ENCODE results near the gene GRK5. TPM values are rescaled to one million over a fixed set of nuclear protein-coding genes. Genes with fewer than 3 reads are reported as not detected.

GRK5 gene
- total and polyA plus RNA-seq, 5 donors from 2014 or later: 5.1 to 46.4 (median 14.5) TPM

- Histone ChIP-seq H3K27me3 (ENCODE audit: control insufficient read depth, insufficient read depth, low read length) (no peaks in the 10 kb centered on the region), H3K9me3 (ENCODE audit: control insufficient read depth in 2 of 2, low read length in 2 of 2) (no peaks in the 10 kb centered on the region), H3K36me3 (ENCODE audit: control insufficient read depth, insufficient read depth, low read length) (no peaks in the 10 kb centered on the region), H3K4me1 (ENCODE audit: control insufficient read depth, insufficient read depth, low read length, poor library complexity, severe bottlenecking) (peaks cover 21% of the 10 kb centered on the region), H3K27ac (ENCODE audit: insufficient read depth, low read length, poor library complexity, severe bottlenecking) (no peak overlapping the region), H3K4me3 (ENCODE audit: low read depth, low read length) (no peak overlapping the region)
- Mint-ChIP-seq H3K36me3 (peaks cover 5% of the 10 kb centered on the region), H3K27ac (peak overlapping the region in 1 of 3 donors; percentile 22), H3K9me3 (no peaks in the 10 kb centered on the region), H3K4me1 (peaks cover 9 to 40% (median 26%) of the 10 kb centered on the region in 4 donors), H3K4me3 (no peak overlapping the region), H3K27me3 (no peaks in the 10 kb centered on the region)
- DNase-seq (no peak), ATAC-seq (ENCODE audit: low read depth in 2 of 2) (no peak)
Observed at GRCh38 chr10:119263951-119264617, 56.7 kb downstream of the GRK5 start.

- H3K27ac ChIP-seq (ENCODE audit: insufficient read depth, low read length, poor library complexity, severe bottlenecking): no peak overlapping the region
- H3K4me1 ChIP-seq (ENCODE audit: control insufficient read depth, insufficient read depth, low read length, poor library complexity, severe bottlenecking): peaks cover 37% of the 10 kb centered on the region
- peak overlapping the region in 2 of 3 donors; percentile 46 to 60 for H3K27ac Mint-ChIP-seq
- peaks cover 16 to 53% (median 39%) of the 10 kb centered on the region in 4 donors for H3K4me1 Mint-ChIP-seq
- no peaks in the 10 kb centered on the region for H3K9me3 ChIP-seq (ENCODE audit: control insufficient read depth in 2 of 2, low read length in 2 of 2)
- ATAC-seq (ENCODE audit: low read depth in 2 of 2) (no peak), DNase-seq (no peak)
- H3K27me3 Mint-ChIP-seq: no peaks in the 10 kb centered on the region
- no peak overlapping the region for H3K4me3 Mint-ChIP-seq
- no peaks in the 10 kb centered on the region for H3K27me3 ChIP-seq (ENCODE audit: control insufficient read depth, insufficient read depth, low read length)
- H3K36me3 ChIP-seq (ENCODE audit: control insufficient read depth, insufficient read depth, low read length): no peaks in the 10 kb centered on the region
- H3K4me3 ChIP-seq (ENCODE audit: low read depth, low read length): no peak overlapping the region
- no peaks in the 10 kb centered on the region for H3K9me3 Mint-ChIP-seq
- H3K36me3 Mint-ChIP-seq: peaks cover 5% of the 10 kb centered on the region
Observed at GRCh38 chr10:119265691-119266090, 58.3 kb downstream of the GRK5 start.

- no peaks in the 10 kb centered on the region for H3K9me3 Mint-ChIP-seq
- no peak overlapping the region for H3K4me3 Mint-ChIP-seq
- DNase-seq (no peak), ATAC-seq (ENCODE audit: low read depth in 2 of 2) (no peak)
- no peaks in the 10 kb centered on the region for H3K27me3 ChIP-seq (ENCODE audit: control insufficient read depth, insufficient read depth, low read length)
- H3K36me3 ChIP-seq (ENCODE audit: control insufficient read depth, insufficient read depth, low read length): no peaks in the 10 kb centered on the region
- no peaks in the 10 kb centered on the region for H3K27me3 Mint-ChIP-seq
- peaks cover 5% of the 10 kb centered on the region for H3K36me3 Mint-ChIP-seq
- H3K27ac Mint-ChIP-seq: peak overlapping the region in 2 of 3 donors; percentile 98 to 99
- no peaks in the 10 kb centered on the region for H3K9me3 ChIP-seq (ENCODE audit: control insufficient read depth in 2 of 2, low read length in 2 of 2)
- H3K27ac ChIP-seq (ENCODE audit: insufficient read depth, low read length, poor library complexity, severe bottlenecking): peak overlapping the region; percentile 92
- H3K4me1 Mint-ChIP-seq: peaks cover 20 to 64% (median 49%) of the 10 kb centered on the region in 4 donors
- H3K4me1 ChIP-seq (ENCODE audit: control insufficient read depth, insufficient read depth, low read length, poor library complexity, severe bottlenecking): peaks cover 53% of the 10 kb centered on the region
- H3K4me3 ChIP-seq (ENCODE audit: low read depth, low read length): no peak overlapping the region
Observed at GRCh38 chr10:119267384-119267783, 60.0 kb downstream of the GRK5 start.

GRCh38 chr10:119268428-119268827 lies 61.1 kb downstream of the GRK5 start:
- H3K4me3 ChIP-seq (ENCODE audit: low read depth, low read length): no peak overlapping the region
- H3K36me3 ChIP-seq (ENCODE audit: control insufficient read depth, insufficient read depth, low read length): no peaks in the 10 kb centered on the region
- peak overlapping the region; percentile 92 for H3K27ac ChIP-seq (ENCODE audit: insufficient read depth, low read length, poor library complexity, severe bottlenecking)
- DNase-seq: no peak
- H3K4me1 ChIP-seq (ENCODE audit: control insufficient read depth, insufficient read depth, low read length, poor library complexity, severe bottlenecking): peaks cover 53% of the 10 kb centered on the region
- ATAC-seq (ENCODE audit: low read depth in 2 of 2): no peak
- Mint-ChIP-seq H3K9me3 (no peaks in the 10 kb centered on the region), H3K4me1 (peaks cover 20 to 70% (median 53%) of the 10 kb centered on the region in 4 donors), H3K27me3 (no peaks in the 10 kb centered on the region), H3K4me3 (peak overlapping the region in 3 of 4 donors; percentile 76 to 81 (median 79)), H3K27ac (peak overlapping the region; percentile 96 to 99 (median 98)), H3K36me3 (peaks cover 5% of the 10 kb centered on the region)
- H3K27me3 ChIP-seq (ENCODE audit: control insufficient read depth, insufficient read depth, low read length): no peaks in the 10 kb centered on the region
- H3K9me3 ChIP-seq (ENCODE audit: control insufficient read depth in 2 of 2, low read length in 2 of 2): no peaks in the 10 kb centered on the region

- Mint-ChIP-seq H3K9me3 (no peaks in the 10 kb centered on the region), H3K27ac (peak overlapping the region; percentile 96 to 99 (median 98)), H3K27me3 (no peaks in the 10 kb centered on the region), H3K4me3 (peak overlapping the region; percentile 39 to 81 (median 78)), H3K36me3 (peaks cover 5% of the 10 kb centered on the region), H3K4me1 (peaks cover 20 to 69% (median 52%) of the 10 kb centered on the region in 4 donors)
- Histone ChIP-seq H3K4me1 (ENCODE audit: control insufficient read depth, insufficient read depth, low read length, poor library complexity, severe bottlenecking) (peaks cover 51% of the 10 kb centered on the region), H3K4me3 (ENCODE audit: low read depth, low read length) (peak overlapping the region; percentile 32), H3K36me3 (ENCODE audit: control insufficient read depth, insufficient read depth, low read length) (no peaks in the 10 kb centered on the region), H3K27me3 (ENCODE audit: control insufficient read depth, insufficient read depth, low read length) (no peaks in the 10 kb centered on the region), H3K27ac (ENCODE audit: insufficient read depth, low read length, poor library complexity, severe bottlenecking) (peak overlapping the region; percentile 92), H3K9me3 (ENCODE audit: control insufficient read depth in 2 of 2, low read length in 2 of 2) (no peaks in the 10 kb centered on the region)
- peak; percentile 68 to 79 (median 70) for DNase-seq
- peak; percentile 79 to 81 for ATAC-seq (ENCODE audit: low read depth in 2 of 2)
Observed at GRCh38 chr10:119268871-119269506, 61.6 kb downstream of the GRK5 start.

- ATAC-seq (ENCODE audit: low read depth in 2 of 2): no peak
- Histone ChIP-seq H3K36me3 (ENCODE audit: control insufficient read depth, insufficient read depth, low read length) (no peaks in the 10 kb centered on the region), H3K27me3 (ENCODE audit: control insufficient read depth, insufficient read depth, low read length) (no peaks in the 10 kb centered on the region), H3K4me3 (ENCODE audit: low read depth, low read length) (no peak overlapping the region), H3K4me1 (ENCODE audit: control insufficient read depth, insufficient read depth, low read length, poor library complexity, severe bottlenecking) (peaks cover 53% of the 10 kb centered on the region), H3K27ac (ENCODE audit: insufficient read depth, low read length, poor library complexity, severe bottlenecking) (peak overlapping the region; percentile 92), H3K9me3 (ENCODE audit: control insufficient read depth in 2 of 2, low read length in 2 of 2) (no peaks in the 10 kb centered on the region)
- Mint-ChIP-seq H3K9me3 (no peaks in the 10 kb centered on the region), H3K4me3 (peak overlapping the region in 3 of 4 donors; percentile 76 to 78 (median 76)), H3K36me3 (peaks cover 5% of the 10 kb centered on the region), H3K27ac (peak overlapping the region; percentile 96 to 99 (median 98)), H3K27me3 (no peaks in the 10 kb centered on the region), H3K4me1 (peaks cover 20 to 69% (median 53%) of the 10 kb centered on the region in 4 donors)
- no peak for DNase-seq
Observed at GRCh38 chr10:119269737-119270136, 62.4 kb downstream of the GRK5 start.

GRCh38 chr10:119270762-119271366 lies 63.5 kb downstream of the GRK5 start:
- Mint-ChIP-seq H3K36me3 (no peaks in the 10 kb centered on the region), H3K27me3 (no peaks in the 10 kb centered on the region), H3K27ac (peak overlapping the region; percentile 82 to 98 (median 95)), H3K4me1 (peaks cover 20 to 75% (median 54%) of the 10 kb centered on the region in 4 donors), H3K9me3 (peaks cover 0 to 1% (median 0%) of the 10 kb centered on the region in 7 donors), H3K4me3 (peak overlapping the region; percentile 76 to 81 (median 78))
- Histone ChIP-seq H3K27ac (ENCODE audit: insufficient read depth, low read length, poor library complexity, severe bottlenecking) (peak overlapping the region; percentile 92), H3K4me1 (ENCODE audit: control insufficient read depth, insufficient read depth, low read length, poor library complexity, severe bottlenecking) (peaks cover 60% of the 10 kb centered on the region), H3K27me3 (ENCODE audit: control insufficient read depth, insufficient read depth, low read length) (no peaks in the 10 kb centered on the region), H3K36me3 (ENCODE audit: control insufficient read depth, insufficient read depth, low read length) (no peaks in the 10 kb centered on the region), H3K9me3 (ENCODE audit: control insufficient read depth in 2 of 2, low read length in 2 of 2) (no peaks in the 10 kb centered on the region), H3K4me3 (ENCODE audit: low read depth, low read length) (peak overlapping the region; percentile 65)
- ATAC-seq (ENCODE audit: low read depth in 2 of 2) (peak; percentile 50 to 61), DNase-seq (peak; percentile 40 to 80 (median 41))

All from CD4-positive, CD25-positive, alpha-beta regulatory T cell (primary cell).